Osteoblast (primary cell): ENCODE measurements around the gene HFM1. TPM values are rescaled to one million over a fixed set of nuclear protein-coding genes. Genes with fewer than 3 reads are reported as not detected.
"Not testable (repeated sequence)": the region's sequence is repeated elsewhere in the genome, so short reads cannot be mapped to it uniquely, and the experiment has no call there.

Source experiments
- DNase-seq: peaks from one replicate; pipeline ENCODE4 v3.0.0; 2011; ENCODE audit warnings: low spot score, mixed read lengths; ENCODE audit not compliant: insufficient read length; ENCODE audit errors: missing footprints
- H2AFZ ChIP-seq: 2 replicates; pipeline ENCODE4 v1.6.0; 2011; ENCODE audit warnings: mild to moderate bottlenecking, low read length
- H3K27ac ChIP-seq: 2 replicates; pipeline ENCODE4 v1.5.1; 2011; ENCODE audit warnings: mild to moderate bottlenecking, low read depth, low read length, moderate library complexity
- H3K27me3 ChIP-seq: 2 replicates; pipeline ENCODE4 v1.6.0; 2012; ENCODE audit warnings: mild to moderate bottlenecking, control low read depth, inconsistent platforms, low read length, moderate library complexity; ENCODE audit not compliant: insufficient read depth
- H3K36me3 ChIP-seq: 2 replicates; pipeline ENCODE4 v1.5.1; 2011; ENCODE audit warnings: mild to moderate bottlenecking, low read length, control low read depth, moderate library complexity; ENCODE audit not compliant: insufficient read depth
- H3K4me1 ChIP-seq: 2 replicates; pipeline ENCODE4 v1.5.1; 2011; ENCODE audit warnings: mild to moderate bottlenecking, low read length, control low read depth, moderate library complexity; ENCODE audit not compliant: insufficient read depth
- H3K4me2 ChIP-seq: 2 replicates; pipeline ENCODE4 v1.6.0; 2011; ENCODE audit warnings: mild to moderate bottlenecking, low read length; ENCODE audit not compliant: insufficient read depth
- H3K4me3 ChIP-seq: fragments of 200-600 bp; sonication (generic); 3 replicates; pipeline ENCODE4 v1.5.1; 2012; ENCODE audit warnings: mild to moderate bottlenecking, low read length, inconsistent platforms; ENCODE audit not compliant: insufficient read depth
- H3K79me2 ChIP-seq: 2 replicates; pipeline ENCODE4 v1.6.0; 2012; ENCODE audit warnings: mild to moderate bottlenecking, low read length, control low read depth, inconsistent platforms; ENCODE audit not compliant: insufficient read depth
- H3K9me3 ChIP-seq: 2 replicates; pipeline ENCODE4 v1.5.1; 2011; ENCODE audit warnings: low read depth, low read length, control low read depth
- H4K20me1 ChIP-seq: 2 replicates; pipeline ENCODE4 v1.6.0; 2012; ENCODE audit warnings: mild to moderate bottlenecking, low read length, control low read depth; ENCODE audit not compliant: insufficient read depth
- CTCF ChIP-seq: IDR thresholded peaks from 2 replicates; pipeline ENCODE4 v1.5.1; 2011; ENCODE audit warnings: mild to moderate bottlenecking, low read depth, low read length, moderate library complexity; ENCODE audit errors: extremely low read depth
- total RNA-seq: library from RNA; depleted of rRNA; stranded (reverse); fragments of >200 nt; gene quantifications from 2 replicates; pipeline ENCODE4 v1.2.3, GENCODE V29; 2012

HFM1 gene
- total RNA-seq, 1 donor: 0.36 TPM

GRCh38 chr1:91383456-91383855 lies 21.2 kb downstream of the HFM1 start:
- Histone ChIP-seq H3K4me3 (no peak overlapping the region), H3K27ac (no peak overlapping the region), H3K4me1 (no peaks in the 10 kb centered on the region), H2AFZ (no peak overlapping the region), H3K79me2 (no peaks in the 10 kb centered on the region), H3K9me3 (no peaks in the 10 kb centered on the region), H3K27me3 (no peaks in the 10 kb centered on the region), H4K20me1 (no peaks in the 10 kb centered on the region), H3K4me2 (no peak overlapping the region), H3K36me3 (no peaks in the 10 kb centered on the region)
- no peak for TF ChIP-seq CTCF
- DNase-seq: no peak

GRCh38 chr1:91381844-91382243 lies 22.8 kb downstream of the HFM1 start:
- no peaks in the 10 kb centered on the region for H4K20me1 ChIP-seq
- no peak overlapping the region for H3K27ac ChIP-seq
- H3K4me3 ChIP-seq: no peak overlapping the region
- no peaks in the 10 kb centered on the region for H3K9me3 ChIP-seq
- TF ChIP-seq CTCF: no peak
- H2AFZ ChIP-seq: no peak overlapping the region
- no peaks in the 10 kb centered on the region for H3K4me1 ChIP-seq
- no peaks in the 10 kb centered on the region for H3K36me3 ChIP-seq
- no peak overlapping the region for H3K4me2 ChIP-seq
- no peak for DNase-seq
- H3K27me3 ChIP-seq: no peaks in the 10 kb centered on the region
- H3K79me2 ChIP-seq: no peaks in the 10 kb centered on the region

GRCh38 chr1:91374086-91374485 lies 30.6 kb downstream of the HFM1 start:
- TF ChIP-seq CTCF: no peak

GRCh38 chr1:91372230-91372629 lies 32.4 kb downstream of the HFM1 start:
- not testable (repeated sequence) for H3K79me2 ChIP-seq, H3K27ac ChIP-seq, H3K4me1 ChIP-seq, H3K4me2 ChIP-seq, H3K27me3 ChIP-seq, DNase-seq, H2AFZ ChIP-seq, H3K36me3 ChIP-seq, H4K20me1 ChIP-seq, H3K4me3 ChIP-seq, H3K9me3 ChIP-seq

More at GRCh38 chr1:91374086-91374485, 30.6 kb downstream of the HFM1 start:
- H3K79me2 ChIP-seq: no peaks in the 10 kb centered on the region
- H3K4me3 ChIP-seq: no peak overlapping the region
- no peak overlapping the region for H2AFZ ChIP-seq
- no peak overlapping the region for H3K4me2 ChIP-seq
- no peaks in the 10 kb centered on the region for H3K36me3 ChIP-seq
- H4K20me1 ChIP-seq: no peaks in the 10 kb centered on the region
- no peaks in the 10 kb centered on the region for H3K9me3 ChIP-seq
- H3K27me3 ChIP-seq: no peaks in the 10 kb centered on the region
- no peak overlapping the region for H3K27ac ChIP-seq
- no peaks in the 10 kb centered on the region for H3K4me1 ChIP-seq
- no peak for DNase-seq
